ENCODE data around the gene WDFY1.

- no peak for TF ChIP-seq CTCF (IDR thresholded peaks at IDR 0.05)
- TF ChIP-seq POLR2A (IDR thresholded peaks at IDR 0.05), result no peak
Observed at GRCh38 chr2:223829128-223829527, 116.0 kb downstream of the WDFY1 start.
